HCT116 (cell line): ENCODE measurements around the gene PFKFB2. TPM values are rescaled to one million over a fixed set of nuclear protein-coding genes. Genes with fewer than 3 reads are reported as not detected.

Experiments
- ATAC-seq: fragments of 200-7000 bp; cut with Tn5 transposase; 2 replicates; pipeline ENCODE4 v1.9.1; 2020; ENCODE audit warnings: mild to moderate bottlenecking, moderate library complexity
- BruUV-seq: library from RNA; stranded (reverse); fragments of 400-500 nt; replicated peaks from 2 replicates; lab custom pipeline; 2021; lab: Mats Ljungman, UMichigan
- CTCF ChIA-PET: fragments of 300-600 bp; sonication (Branson Sonifier 250); formaldehyde crosslinking; loops from one replicate; lab custom pipeline; 2021; ENCODE audit warnings: antibody characterized with exemption; lab: Charles Lee
- POLR2A ChIA-PET: fragments of 300-600, 350-600 bp; sonication (Branson Sonifier 250); formaldehyde crosslinking; loops from one replicate; lab custom pipeline; 2021; ENCODE audit warnings: antibody characterized with exemption; lab: Charles Lee
- RAD21 ChIA-PET, 2 experiments: fragments of 300-600 bp; sonication (Branson Sonifier 250); formaldehyde crosslinking; loops; one replicate each; lab custom pipeline; 2023; ENCODE audit warnings: low total read pairs in 2 of 2; ENCODE audit not compliant: uncharacterized antibody in 2 of 2, unreplicated experiment in 2 of 2, low non-redundant PET in 1 of 2; lab: Charles Lee
- DNase-seq: peaks from one replicate; pipeline ENCODE4 v3.0.0-alpha.2; 2010; ENCODE audit warnings: low read depth, low spot score
- H2AFZ ChIP-seq: fragments of 200-600 bp; shearing (Covaris generic), sonication (generic); 2 replicates; pipeline ENCODE4 v1.6.1; 2017; ENCODE audit warnings: low read depth, mixed run types, mixed read lengths, antibody characterized with exemption, low read length; ENCODE audit not compliant: poor library complexity, severe bottlenecking
- H3K27ac ChIP-seq: 2 replicates; pipeline ENCODE4 v1.5.1; 2012; ENCODE audit warnings: low read depth, low read length
- H3K27me3 ChIP-seq: fragments of 200-600 bp; sonication (generic); 2 replicates; pipeline ENCODE4 v1.6.1; 2016; ENCODE audit warnings: mixed run types, low read length, mixed read lengths; ENCODE audit not compliant: insufficient read depth
- H3K36me3 ChIP-seq, 2 experiments: fragments of 200-500 bp in 1 of 2; fragments of 200-600 bp in 1 of 2; sonication (Bioruptor generic) in 1 of 2; sonication (generic) in 1 of 2; 2 replicates each; pipeline versions ENCODE4 v1.5.1 to v1.6.1; 2014 to 2016; ENCODE audit warnings: low read length in 2 of 2, inconsistent platforms in 1 of 2, mixed read lengths in 1 of 2, mixed run types in 1 of 2; ENCODE audit not compliant: insufficient read depth in 2 of 2, control insufficient read depth in 1 of 2
- H3K4me1 ChIP-seq, 2 experiments: fragments of 200-600 bp in 1 of 2; sonication (generic) in 1 of 2; 2 replicates each; pipeline versions ENCODE4 v1.5.1 to v1.6.1; 2012 to 2017; ENCODE audit warnings: low read length in 2 of 2, inconsistent platforms in 1 of 2, mild to moderate bottlenecking in 1 of 2, mixed read lengths in 1 of 2, mixed run types in 1 of 2, moderate library complexity in 1 of 2; ENCODE audit not compliant: insufficient read depth in 2 of 2, control insufficient read depth in 1 of 2
- H3K4me2 ChIP-seq: fragments of 200-600 bp; sonication (generic); 2 replicates; pipeline ENCODE4 v1.6.1; 2017; ENCODE audit warnings: mixed run types, low read length, mixed read lengths
- H3K4me3 ChIP-seq, 2 experiments: fragments of 200-600 bp in 1 of 2; sonication (generic) in 1 of 2; replicated peaks in 1 of 2; 2 replicates each; pipeline ENCODE4 v1.5.1; 2011 to 2016; ENCODE audit warnings: low read length in 2 of 2, control low read depth in 1 of 2, low read depth in 1 of 2, mild to moderate bottlenecking in 1 of 2, mixed read lengths in 1 of 2, mixed run types in 1 of 2
- H3K79me2 ChIP-seq: fragments of 200-600 bp; sonication (generic); 2 replicates; pipeline ENCODE4 v1.6.1; 2017; ENCODE audit warnings: mild to moderate bottlenecking, mixed run types, low read length, moderate library complexity, mixed read lengths; ENCODE audit not compliant: insufficient read depth
- H3K9ac ChIP-seq: fragments of 200-600 bp; sonication (generic); 2 replicates; pipeline ENCODE4 v1.6.1; 2016; ENCODE audit warnings: low read length, mixed read lengths
- H3K9me2 ChIP-seq: fragments of 200-600 bp; sonication (generic), shearing (Covaris generic); 2 replicates; pipeline ENCODE4 v1.6.1; 2017; ENCODE audit warnings: mixed run types, mild to moderate bottlenecking, moderate library complexity; ENCODE audit not compliant: insufficient read depth
- H3K9me3 ChIP-seq, 2 experiments: fragments of 200-500 bp in 1 of 2; fragments of 200-600 bp in 1 of 2; sonication (Bioruptor generic) in 1 of 2; sonication (generic) in 1 of 2; 2 replicates each; pipeline ENCODE4 v1.6.1; 2014 to 2017; ENCODE audit warnings: low read length in 2 of 2, mixed read lengths in 2 of 2, inconsistent platforms in 1 of 2, low read depth in 1 of 2, mild to moderate bottlenecking in 1 of 2, mixed run types in 1 of 2, moderate library complexity in 1 of 2; ENCODE audit not compliant: control insufficient read depth in 1 of 2, insufficient read depth in 1 of 2
- H4K20me1 ChIP-seq: fragments of 200-600 bp; sonication (generic), shearing (Covaris generic); 2 replicates; pipeline ENCODE4 v1.6.1; 2017; ENCODE audit warnings: mixed run types, mild to moderate bottlenecking, moderate library complexity; ENCODE audit not compliant: insufficient read depth
- CBX3 ChIP-seq: IDR thresholded peaks from 2 replicates; pipeline ENCODE4 v1.6.1; 2012; ENCODE audit warnings: low read depth
- CEBPB ChIP-seq: IDR thresholded peaks from 2 replicates; pipeline ENCODE4 v1.6.1; 2012; ENCODE audit warnings: low read depth
- CTCF ChIP-seq, 3 experiments: fragments of 200-600 bp in 1 of 3; sonication (generic) in 1 of 3; IDR thresholded peaks in 2 of 3; conservative IDR thresholded peaks in 1 of 3; 2 replicates each; pipeline ENCODE4 v1.5.1; 2012 to 2017; ENCODE audit warnings: low read depth in 2 of 3, low read length in 2 of 3, antibody characterized with exemption in 1 of 3, borderline replicate concordance in 1 of 3, control low read depth in 1 of 3, mild to moderate bottlenecking in 1 of 3, mixed read lengths in 1 of 3, mixed run types in 1 of 3, moderate library complexity in 1 of 3; ENCODE audit not compliant: insufficient read depth in 1 of 3
- EGR1 ChIP-seq: IDR thresholded peaks from 2 replicates; pipeline ENCODE4 v1.6.1; 2012; ENCODE audit warnings: low read depth
- FOSL1 ChIP-seq: IDR thresholded peaks from 2 replicates; pipeline ENCODE4 v1.6.1; 2012; ENCODE audit warnings: low read depth
- RAD21 ChIP-seq: IDR thresholded peaks from 2 replicates; pipeline ENCODE4 v1.6.1; 2012; ENCODE audit warnings: low read depth, mild to moderate bottlenecking
- REST ChIP-seq: IDR thresholded peaks from 2 replicates; pipeline ENCODE4 v1.6.1; 2012; ENCODE audit warnings: low read depth
- SIN3A ChIP-seq: IDR thresholded peaks from 2 replicates; pipeline ENCODE4 v1.6.1; 2012; ENCODE audit warnings: low read depth
- YY1 ChIP-seq: IDR thresholded peaks from 2 replicates; pipeline ENCODE4 v1.6.1; 2011; ENCODE audit warnings: low read length, low read depth, moderate library complexity, mild to moderate bottlenecking; ENCODE audit not compliant: insufficient replicate concordance; ENCODE audit errors: extremely low read depth
- ZFX ChIP-seq: fragments of 450-650 bp; IDR thresholded peaks from 2 replicates; pipeline ENCODE4 v1.6.1; 2017
- intact Hi-C: fragments of 100-400 bp; cut with micrococcal nuclease; formaldehyde crosslinking; loops from 2 replicates; pipeline ENCODE4 v1.10.0; 2022
- total RNA-seq: library from RNA; stranded (reverse); gene quantifications from one replicate; pipeline ENCODE4 v1.2.1, GENCODE V29; 2021; ENCODE audit not compliant: unreplicated experiment

Gene PFKFB2
- total RNA-seq, 1 experiment from 2014 or later = 13.9 TPM

- H3K36me3 ChIP-seq = peaks cover 14 to 30% of the 10 kb centered on the region in 2 experiments
- H3K4me2 ChIP-seq = peak overlapping the region; percentile 73
- ChIA-PET POLR2A (no interaction called here), RAD21 (interaction anchor here in 1 of 2 experiments (0.6 kb wide), 1 partner anchor 244 kb away, joined by 3 read pairs; no protein-coding TSS in a partner anchor), CTCF (interaction anchor here (1.1 to 1.2 kb wide), 3 partner anchors 9 to 26 kb away, joined by 4 to 8 read pairs (median 5); partner anchors contain the start of gene C1orf116)
- H3K4me3 ChIP-seq = peak overlapping the region; percentile 88 to 90
- no peak overlapping the region for H2AFZ ChIP-seq
- TSS peak; percentile 32 for BruUV-seq
- no peaks in the 10 kb centered on the region for H3K9me2 ChIP-seq
- H4K20me1 ChIP-seq = peaks cover 8% of the 10 kb centered on the region; the same call in 1 of the 2 replicates
- H3K79me2 ChIP-seq = peaks cover 63% of the 10 kb centered on the region
- H3K9ac ChIP-seq = peak overlapping the region; percentile 96
- H3K27me3 ChIP-seq = no peaks in the 10 kb centered on the region
- DNase-seq (no peak), ATAC-seq (no peak)
- intact Hi-C loops = no loop called here
- no peak for TF ChIP-seq CBX3
- TF ChIP-seq ZFX = no peak
- TF ChIP-seq REST = no peak
- peaks cover 11 to 29% of the 10 kb centered on the region in 2 experiments for H3K4me1 ChIP-seq
- no peaks in the 10 kb centered on the region for H3K9me3 ChIP-seq
- no peak overlapping the region for H3K27ac ChIP-seq
These were observed 3.6 kb upstream of the PFKFB2 start for GRCh38 chr1:207049514-207049913.

- Histone ChIP-seq H3K27me3 (no peaks in the 10 kb centered on the region), H3K9me2 (no peaks in the 10 kb centered on the region), H2AFZ (no peak overlapping the region), H3K36me3 (peaks cover 14 to 30% of the 10 kb centered on the region in 2 experiments), H3K9me3 (no peaks in the 10 kb centered on the region), H3K27ac (peak overlapping the region; percentile 85), H3K4me2 (peak overlapping the region; percentile 73), H4K20me1 (peaks cover 8% of the 10 kb centered on the region; the same call in 1 of the 2 replicates), H3K4me3 (peak overlapping the region; percentile 88 to 90), H3K79me2 (peaks cover 58% of the 10 kb centered on the region), H3K4me1 (peaks cover 11 to 29% of the 10 kb centered on the region in 2 experiments), H3K9ac (peak overlapping the region; percentile 96)
- CTCF ChIA-PET = interaction anchor here (1.1 to 1.2 kb wide), 4 partner anchors 10 to 35 kb away, joined by 3 to 8 read pairs (median 4); partner anchors contain the start of gene C1orf116
- TF ChIP-seq SIN3A (no peak), CEBPB (peak; percentile 46; the same call in 1 of the 2 replicates), FOSL1 (0 out of 2 replicates have a peak, but pooled peaks have one; percentile 17), CTCF (IDR thresholded peaks at IDR 0.05 in 2 of 3, conservative IDR thresholded peaks at IDR 0.05 in 1 of 3; ENCODE audit: borderline replicate concordance in 1 of 3, insufficient read depth in 1 of 3, low read depth in 2 of 3, low read length in 2 of 3) (peak; percentile 71 to 86 (median 76)), EGR1 (0 out of 2 replicates have a peak, but pooled peaks have one; percentile 12), RAD21 (peak; percentile 67), YY1 (no peak)
- POLR2A ChIA-PET = no interaction called here
- DNase-seq = no peak
- RAD21 ChIA-PET = interaction anchor here in 1 of 2 experiments (0.6 kb wide), 1 partner anchor 243 kb away, joined by 3 read pairs; no protein-coding TSS in a partner anchor
- intact Hi-C loops = loop anchor here (2.0 kb wide), 1 partner anchor 45 kb away; no protein-coding TSS in a partner anchor
- no peak for ATAC-seq
- BruUV-seq = no TSS peak
These were observed 3.1 kb upstream of the PFKFB2 start for GRCh38 chr1:207049974-207050391.
